Astrocyte (in vitro differentiated cells and primary cell): ENCODE results near the gene UGT1A7. TPM values are rescaled to one million over a fixed set of nuclear protein-coding genes. Genes with fewer than 3 reads are reported as not detected.

ENCODE experiments used
- DNase-seq: peaks from one replicate; pipeline ENCODE4 v3.0.0-alpha.2; 2010; ENCODE audit warnings: low read depth
- FAIRE-seq: peaks from 2 replicates; lab custom pipeline; 2011; peaks lifted over from hg19 to GRCh38; lab: Jason Lieb, UNC
- H2AFZ ChIP-seq: 2 replicates; pipeline ENCODE4 v1.6.0; 2012; ENCODE audit warnings: low read depth, low read length, inconsistent platforms
- H3K27ac ChIP-seq: 2 replicates; pipeline ENCODE4 v1.5.1; 2011; ENCODE audit warnings: low read depth, low read length, inconsistent platforms
- H3K27me3 ChIP-seq: 2 replicates; pipeline ENCODE4 v1.6.0; 2011; ENCODE audit warnings: low read length, inconsistent platforms; ENCODE audit not compliant: insufficient read depth
- H3K36me3 ChIP-seq: 2 replicates; pipeline ENCODE4 v1.5.1; 2011; ENCODE audit warnings: low read length, inconsistent platforms; ENCODE audit not compliant: insufficient read depth
- H3K4me1 ChIP-seq: 2 replicates; pipeline ENCODE4 v1.5.1; 2011; ENCODE audit warnings: low read length, inconsistent platforms; ENCODE audit not compliant: insufficient read depth
- H3K4me2 ChIP-seq: 2 replicates; pipeline ENCODE4 v1.6.0; 2012; ENCODE audit warnings: low read length, inconsistent platforms
- H3K4me3 ChIP-seq: 2 replicates; pipeline ENCODE4 v1.5.1; 2011; ENCODE audit warnings: low read depth, mild to moderate bottlenecking, low read length, inconsistent platforms; ENCODE audit not compliant: insufficient read depth
- H3K79me2 ChIP-seq: 2 replicates; pipeline ENCODE4 v1.6.0; 2012; ENCODE audit warnings: mild to moderate bottlenecking, low read length, inconsistent platforms; ENCODE audit not compliant: insufficient read depth
- H3K9ac ChIP-seq: 2 replicates; pipeline ENCODE4 v1.6.0; 2012; ENCODE audit warnings: mild to moderate bottlenecking, low read length, inconsistent platforms
- H3K9me3 ChIP-seq: 2 replicates; pipeline ENCODE4 v1.5.1; 2012; ENCODE audit warnings: low read depth, mild to moderate bottlenecking, low read length, inconsistent platforms; ENCODE audit not compliant: insufficient read depth
- H4K20me1 ChIP-seq: 2 replicates; pipeline ENCODE4 v1.6.0; 2012; ENCODE audit warnings: low read length, inconsistent platforms; ENCODE audit not compliant: insufficient read depth
- H3K27ac Mint-ChIP-seq: one replicate; pipeline ENCODE4 v1.8.0; 2021; ENCODE audit warnings: mild to moderate bottlenecking, mixed read lengths; ENCODE audit not compliant: unreplicated experiment
- H3K27me3 Mint-ChIP-seq: one replicate; pipeline ENCODE4 v1.8.0; 2021; ENCODE audit warnings: low read depth, mixed read lengths; ENCODE audit not compliant: unreplicated experiment
- H3K36me3 Mint-ChIP-seq: one replicate; pipeline ENCODE4 v1.8.0; 2021; ENCODE audit warnings: low read depth, mixed read lengths; ENCODE audit not compliant: unreplicated experiment
- H3K4me1 Mint-ChIP-seq: one replicate; pipeline ENCODE4 v1.8.0; 2021; ENCODE audit warnings: low read depth, mixed read lengths; ENCODE audit not compliant: unreplicated experiment
- H3K4me3 Mint-ChIP-seq: one replicate; pipeline ENCODE4 v1.8.0; 2021; ENCODE audit warnings: mild to moderate bottlenecking, moderate library complexity, mixed read lengths; ENCODE audit not compliant: unreplicated experiment
- H3K9me3 Mint-ChIP-seq: one replicate; pipeline ENCODE4 v1.8.0; 2021; ENCODE audit warnings: mild to moderate bottlenecking, mixed read lengths; ENCODE audit not compliant: unreplicated experiment
- CTCF ChIP-seq: IDR thresholded peaks from 2 replicates; pipeline ENCODE4 v1.5.1; 2011; ENCODE audit warnings: low read depth, mild to moderate bottlenecking, inconsistent platforms, low read length, moderate library complexity; ENCODE audit not compliant: insufficient read depth
- EZH2 ChIP-seq: IDR thresholded peaks from 2 replicates; pipeline ENCODE4 v1.6.1; 2012; ENCODE audit warnings: mild to moderate bottlenecking, low read length, inconsistent platforms; ENCODE audit not compliant: insufficient read depth
- total RNA-seq: library from RNA; stranded (reverse); gene quantifications from 2 replicates; pipeline ENCODE4 v1.2.1, GENCODE V29; 2021

Gene UGT1A7
- total RNA-seq, 1 donor from 2014 or later, result not detected

- Mint-ChIP-seq H3K36me3 (no peaks in the 10 kb centered on the region), H3K27ac (no peak overlapping the region), H3K9me3 (no peaks in the 10 kb centered on the region), H3K4me1 (no peaks in the 10 kb centered on the region), H3K27me3 (peaks cover 20% of the 10 kb centered on the region), H3K4me3 (no peak overlapping the region)
- Histone ChIP-seq H3K79me2 (no peaks in the 10 kb centered on the region), H3K4me3 (no peak overlapping the region), H3K9ac (no peak overlapping the region), H3K36me3 (no peaks in the 10 kb centered on the region), H4K20me1 (no peaks in the 10 kb centered on the region), H3K9me3 (no peaks in the 10 kb centered on the region), H3K4me1 (no peaks in the 10 kb centered on the region), H2AFZ (no peak overlapping the region), H3K4me2 (no peak overlapping the region), H3K27ac (no peak overlapping the region), H3K27me3 (no peaks in the 10 kb centered on the region)
- no peak for FAIRE-seq
- TF ChIP-seq EZH2 (no peak), CTCF (no peak)
- DNase-seq, result no peak
These were observed 140.5 kb downstream of the UGT1A7 start for GRCh38 chr2:233822101-233822771.

Other genes with a start within 250 kb of the UGT1A7 start
- gene USP40, start 115.1 kb upstream of the UGT1A7 start, total RNA-seq, result 23.6 and 25.4 TPM in 2 replicates
- not detected in 2 replicates for gene UGT1A8, start 64.3 kb upstream of the UGT1A7 start, total RNA-seq
- not detected in 2 replicates for gene UGT1A10, start 45.5 kb upstream of the UGT1A7 start, total RNA-seq
- gene UGT1A9, start 10.0 kb upstream of the UGT1A7 start, total RNA-seq, result not detected in 2 replicates
- gene UGT1A6, start 11.0 kb downstream of the UGT1A7 start, total RNA-seq, result not detected in 2 replicates
- not detected in 2 replicates for gene UGT1A5, start 31.0 kb downstream of the UGT1A7 start, total RNA-seq
- not detected in 2 replicates for gene UGT1A4, start 36.8 kb downstream of the UGT1A7 start, total RNA-seq
- gene UGT1A3, start 47.1 kb downstream of the UGT1A7 start, total RNA-seq, result not detected in 2 replicates
- gene UGT1A1, start 78.4 kb downstream of the UGT1A7 start, total RNA-seq, result not detected in 2 replicates
- not detected in 2 replicates for gene MROH2A, start 96.4 kb downstream of the UGT1A7 start, total RNA-seq
- 2.7 and 5.9 TPM in 2 replicates for gene HJURP, start 172.6 kb downstream of the UGT1A7 start, total RNA-seq
- 0.31 and 0.95 TPM in 2 replicates for gene TRPM8, start 235.5 kb downstream of the UGT1A7 start, total RNA-seq